ENCODE measurements around the gene PLCD3.

GRCh38 chr17:45145035-45145389, 12.7 kb upstream of the PLCD3 start:
- TF ChIP-seq POLR2A (IDR thresholded peaks at IDR 0.05; ENCODE audit: low read depth, low read length): no peak
- TF ChIP-seq POLR2AphosphoS5 (IDR thresholded peaks at IDR 0.05; ENCODE audit: low read depth, low read length): no peak
- TF ChIP-seq TAF1 (IDR thresholded peaks at IDR 0.05; ENCODE audit: low read depth, low read length): no peak
